ENCODE measurements around the gene NT5C.

The NT5C gene

GRCh38 chr17:75114552-75115314 is 16.8 kb downstream of the NT5C start:
- DNase-seq = no peak

- DNase-seq = peak; percentile 93
Measured at GRCh38 chr17:75113798-75114551, 17.6 kb downstream of the NT5C start.

GRCh38 chr17:75111777-75112335 is 19.7 kb downstream of the NT5C start:
- DNase-seq = no peak

- no peak for DNase-seq
Measured at GRCh38 chr17:75110234-75110937, 21.2 kb downstream of the NT5C start.

- peak; percentile 92 for DNase-seq
Measured at GRCh38 chr17:75109407-75110233, 21.9 kb downstream of the NT5C start, which contains the start of gene ARMC7. Gene ARMC7, plus strand, starts transcription at chr17:75109969. Its CDS starts 320 bp downstream, at chr17:75110289.

GRCh38 chr17:75109046-75109406 is 22.5 kb downstream of the NT5C start:
- DNase-seq = no peak

GRCh38 chr17:75108193-75108592 is 23.3 kb downstream of the NT5C start:
- DNase-seq = no peak

GRCh38 chr17:75105126-75106080 is 26.1 kb downstream of the NT5C start:
- DNase-seq = no peak

- no peak for DNase-seq
Measured at GRCh38 chr17:75103601-75104554, 27.7 kb downstream of the NT5C start.

- no peak for DNase-seq
Measured at GRCh38 chr17:75102385-75102821, 29.1 kb downstream of the NT5C start.

- DNase-seq = no peak
Measured at GRCh38 chr17:75099881-75100595, 31.5 kb downstream of the NT5C start.

- no peak for DNase-seq
Measured at GRCh38 chr17:75098861-75099260, 32.7 kb downstream of the NT5C start.

- DNase-seq = no peak
Measured at GRCh38 chr17:75097865-75098264, 33.7 kb downstream of the NT5C start.

GRCh38 chr17:75096082-75096625 is 35.4 kb downstream of the NT5C start:
- no peak for DNase-seq

GRCh38 chr17:75094871-75095399 is 36.6 kb downstream of the NT5C start:
- no peak for DNase-seq

GRCh38 chr17:75093548-75094158 is 37.9 kb downstream of the NT5C start:
- no peak for DNase-seq

- DNase-seq = no peak
Measured at GRCh38 chr17:75091855-75092327, 39.7 kb downstream of the NT5C start.
